Astrocyte (in vitro differentiated cells and primary cell): Measurements from ENCODE around the gene SMPD3. TPM values are rescaled to one million over a fixed set of nuclear protein-coding genes. Genes with fewer than 3 reads are reported as not detected.

ENCODE experiments used
- DNase-seq: peaks from one replicate; pipeline ENCODE4 v3.0.0-alpha.2; 2010; ENCODE audit warnings: low read depth
- FAIRE-seq: peaks from 2 replicates; lab custom pipeline; 2011; peaks lifted over from hg19 to GRCh38; lab: Jason Lieb, UNC
- H2AFZ ChIP-seq: 2 replicates; pipeline ENCODE4 v1.6.0; 2012; ENCODE audit warnings: low read depth, low read length, inconsistent platforms
- H3K27ac ChIP-seq: 2 replicates; pipeline ENCODE4 v1.5.1; 2011; ENCODE audit warnings: low read depth, low read length, inconsistent platforms
- H3K27me3 ChIP-seq: 2 replicates; pipeline ENCODE4 v1.6.0; 2011; ENCODE audit warnings: low read length, inconsistent platforms; ENCODE audit not compliant: insufficient read depth
- H3K36me3 ChIP-seq: 2 replicates; pipeline ENCODE4 v1.5.1; 2011; ENCODE audit warnings: low read length, inconsistent platforms; ENCODE audit not compliant: insufficient read depth
- H3K4me1 ChIP-seq: 2 replicates; pipeline ENCODE4 v1.5.1; 2011; ENCODE audit warnings: low read length, inconsistent platforms; ENCODE audit not compliant: insufficient read depth
- H3K4me2 ChIP-seq: 2 replicates; pipeline ENCODE4 v1.6.0; 2012; ENCODE audit warnings: low read length, inconsistent platforms
- H3K4me3 ChIP-seq: 2 replicates; pipeline ENCODE4 v1.5.1; 2011; ENCODE audit warnings: low read depth, mild to moderate bottlenecking, low read length, inconsistent platforms; ENCODE audit not compliant: insufficient read depth
- H3K79me2 ChIP-seq: 2 replicates; pipeline ENCODE4 v1.6.0; 2012; ENCODE audit warnings: mild to moderate bottlenecking, low read length, inconsistent platforms; ENCODE audit not compliant: insufficient read depth
- H3K9ac ChIP-seq: 2 replicates; pipeline ENCODE4 v1.6.0; 2012; ENCODE audit warnings: mild to moderate bottlenecking, low read length, inconsistent platforms
- H3K9me3 ChIP-seq: 2 replicates; pipeline ENCODE4 v1.5.1; 2012; ENCODE audit warnings: low read depth, mild to moderate bottlenecking, low read length, inconsistent platforms; ENCODE audit not compliant: insufficient read depth
- H4K20me1 ChIP-seq: 2 replicates; pipeline ENCODE4 v1.6.0; 2012; ENCODE audit warnings: low read length, inconsistent platforms; ENCODE audit not compliant: insufficient read depth
- H3K27ac Mint-ChIP-seq: one replicate; pipeline ENCODE4 v1.8.0; 2021; ENCODE audit warnings: mild to moderate bottlenecking, mixed read lengths; ENCODE audit not compliant: unreplicated experiment
- H3K27me3 Mint-ChIP-seq: one replicate; pipeline ENCODE4 v1.8.0; 2021; ENCODE audit warnings: low read depth, mixed read lengths; ENCODE audit not compliant: unreplicated experiment
- H3K36me3 Mint-ChIP-seq: one replicate; pipeline ENCODE4 v1.8.0; 2021; ENCODE audit warnings: low read depth, mixed read lengths; ENCODE audit not compliant: unreplicated experiment
- H3K4me1 Mint-ChIP-seq: one replicate; pipeline ENCODE4 v1.8.0; 2021; ENCODE audit warnings: low read depth, mixed read lengths; ENCODE audit not compliant: unreplicated experiment
- H3K4me3 Mint-ChIP-seq: one replicate; pipeline ENCODE4 v1.8.0; 2021; ENCODE audit warnings: mild to moderate bottlenecking, moderate library complexity, mixed read lengths; ENCODE audit not compliant: unreplicated experiment
- H3K9me3 Mint-ChIP-seq: one replicate; pipeline ENCODE4 v1.8.0; 2021; ENCODE audit warnings: mild to moderate bottlenecking, mixed read lengths; ENCODE audit not compliant: unreplicated experiment
- EZH2 ChIP-seq: IDR thresholded peaks from 2 replicates; pipeline ENCODE4 v1.6.1; 2012; ENCODE audit warnings: mild to moderate bottlenecking, low read length, inconsistent platforms; ENCODE audit not compliant: insufficient read depth
- total RNA-seq: library from RNA; stranded (reverse); gene quantifications from 2 replicates; pipeline ENCODE4 v1.2.1, GENCODE V29; 2021
- TF ChIP-seq, protein P1 (sequence below): IDR thresholded peaks from 2 replicates; pipeline ENCODE4 v1.5.1; 2011; ENCODE audit warnings: low read depth, mild to moderate bottlenecking, inconsistent platforms, low read length, moderate library complexity; ENCODE audit not compliant: insufficient read depth

SMPD3 gene
- total RNA-seq, 1 donor from 2014 or later = 0.25 TPM

DNA sequence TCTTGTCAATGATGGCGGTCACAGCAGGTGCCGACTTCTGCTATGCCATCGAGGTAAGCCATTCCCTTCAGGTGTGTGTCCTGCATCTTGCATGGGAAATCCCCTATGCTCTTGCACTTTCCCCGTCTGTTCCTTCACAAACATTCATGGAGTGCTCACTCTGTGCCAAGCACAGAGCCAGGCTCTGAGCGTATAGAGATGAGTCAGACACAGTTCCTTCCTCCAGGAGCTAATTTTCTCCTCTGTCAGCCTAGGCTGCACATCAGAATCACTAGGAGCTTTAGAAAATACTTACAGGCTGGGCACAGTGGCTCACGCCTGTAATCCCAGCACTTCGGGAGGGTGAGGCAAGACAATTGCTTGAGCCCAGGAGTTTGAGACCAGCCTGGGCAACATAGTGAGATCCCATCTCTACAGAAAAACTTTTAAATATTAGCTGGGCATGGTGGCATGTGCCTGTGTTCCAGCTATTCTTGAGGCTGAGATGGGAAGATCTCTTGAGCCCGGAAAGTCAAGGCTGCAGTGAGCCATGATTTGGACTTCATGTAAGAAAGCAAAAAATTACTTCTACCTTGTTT is 123.4 kb downstream of the SMPD3 start:
- H3K4me3 Mint-ChIP-seq = no peak overlapping the region
- no peak overlapping the region for H3K4me3 ChIP-seq
- FAIRE-seq (no peak), DNase-seq (no peak)
- no peak overlapping the region for H3K4me2 ChIP-seq
- H3K27ac Mint-ChIP-seq = no peak overlapping the region
- H3K9me3 ChIP-seq = no peaks in the 10 kb centered on the region
- H3K9ac ChIP-seq = no peak overlapping the region
- no peak for TF ChIP-seq EZH2
- TF ChIP-seq, protein P1, sequence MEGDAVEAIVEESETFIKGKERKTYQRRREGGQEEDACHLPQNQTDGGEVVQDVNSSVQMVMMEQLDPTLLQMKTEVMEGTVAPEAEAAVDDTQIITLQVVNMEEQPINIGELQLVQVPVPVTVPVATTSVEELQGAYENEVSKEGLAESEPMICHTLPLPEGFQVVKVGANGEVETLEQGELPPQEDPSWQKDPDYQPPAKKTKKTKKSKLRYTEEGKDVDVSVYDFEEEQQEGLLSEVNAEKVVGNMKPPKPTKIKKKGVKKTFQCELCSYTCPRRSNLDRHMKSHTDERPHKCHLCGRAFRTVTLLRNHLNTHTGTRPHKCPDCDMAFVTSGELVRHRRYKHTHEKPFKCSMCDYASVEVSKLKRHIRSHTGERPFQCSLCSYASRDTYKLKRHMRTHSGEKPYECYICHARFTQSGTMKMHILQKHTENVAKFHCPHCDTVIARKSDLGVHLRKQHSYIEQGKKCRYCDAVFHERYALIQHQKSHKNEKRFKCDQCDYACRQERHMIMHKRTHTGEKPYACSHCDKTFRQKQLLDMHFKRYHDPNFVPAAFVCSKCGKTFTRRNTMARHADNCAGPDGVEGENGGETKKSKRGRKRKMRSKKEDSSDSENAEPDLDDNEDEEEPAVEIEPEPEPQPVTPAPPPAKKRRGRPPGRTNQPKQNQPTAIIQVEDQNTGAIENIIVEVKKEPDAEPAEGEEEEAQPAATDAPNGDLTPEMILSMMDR = no peak
- peaks cover 3% of the 10 kb centered on the region for H3K4me1 Mint-ChIP-seq
- H3K36me3 ChIP-seq = peaks cover 6% of the 10 kb centered on the region
- H3K79me2 ChIP-seq = peaks cover under 1% of the 10 kb centered on the region
- no peaks in the 10 kb centered on the region for H3K27me3 ChIP-seq
- no peaks in the 10 kb centered on the region for H4K20me1 ChIP-seq
- no peak overlapping the region for H2AFZ ChIP-seq
- H3K36me3 Mint-ChIP-seq = peaks cover 15% of the 10 kb centered on the region
- no peaks in the 10 kb centered on the region for H3K9me3 Mint-ChIP-seq
- no peak overlapping the region for H3K27ac ChIP-seq
- peaks cover 5% of the 10 kb centered on the region for H3K4me1 ChIP-seq
- no peaks in the 10 kb centered on the region for H3K27me3 Mint-ChIP-seq

DNA sequence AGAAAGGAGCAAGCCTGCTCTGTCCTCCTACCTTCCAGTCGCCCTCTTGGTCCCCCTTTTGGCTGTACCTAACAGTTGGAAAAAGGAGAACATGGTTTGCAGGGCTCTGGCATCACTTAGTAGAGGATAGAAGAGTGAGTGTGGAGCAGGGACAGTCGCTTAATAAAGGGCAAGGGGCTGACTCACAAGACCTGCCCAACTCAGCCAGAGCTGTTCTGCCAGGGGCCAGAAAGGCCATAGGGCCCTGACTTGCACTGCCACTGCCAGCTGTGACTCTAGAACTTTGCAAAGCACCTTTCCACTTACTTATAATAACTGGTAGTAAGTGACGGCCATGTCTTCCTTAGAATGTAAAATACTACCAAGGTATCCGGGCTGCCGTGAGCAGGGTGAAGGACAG is 124.0 kb downstream of the SMPD3 start:
- H3K9me3 Mint-ChIP-seq = no peaks in the 10 kb centered on the region
- no peak overlapping the region for H3K4me3 Mint-ChIP-seq

DNA sequence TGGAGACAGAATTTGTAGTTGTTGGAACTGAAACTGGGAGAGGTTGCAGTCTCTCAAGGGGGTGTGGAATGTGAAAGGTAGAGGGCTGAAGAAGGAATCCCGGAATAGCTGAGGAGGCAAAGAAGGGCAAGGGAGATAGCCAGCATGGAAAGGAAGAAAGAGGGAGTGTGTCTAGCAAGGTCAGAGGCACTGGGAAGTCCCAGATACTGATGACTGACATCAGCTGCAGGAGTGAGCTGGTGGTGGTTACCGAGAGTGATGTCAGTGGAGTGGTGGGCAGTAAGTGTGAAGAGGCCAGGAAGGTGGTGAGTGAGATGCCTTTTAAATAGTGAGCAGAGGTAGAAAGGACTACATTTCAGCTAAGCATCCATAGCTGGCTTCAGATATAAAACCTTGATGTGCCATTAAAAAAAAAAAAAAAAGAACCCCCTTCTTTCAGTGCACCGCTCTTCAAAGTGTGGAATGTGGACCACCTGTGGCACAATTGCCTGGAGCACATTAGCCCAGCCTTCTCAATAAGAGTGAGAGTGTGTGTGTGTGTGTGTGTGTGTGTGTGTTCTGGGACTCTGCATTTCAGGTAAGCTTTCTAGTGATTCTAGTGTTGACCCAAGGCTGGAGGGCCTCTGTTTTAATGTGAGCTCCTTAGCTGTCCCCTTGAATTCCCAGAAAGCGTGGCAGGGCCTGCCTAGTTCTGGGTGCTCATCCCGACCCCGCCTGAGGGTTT is 129.0 kb downstream of the SMPD3 start:
- FAIRE-seq (no peak), DNase-seq (no peak)
- peaks cover 10% of the 10 kb centered on the region for H3K36me3 ChIP-seq
- H3K9ac ChIP-seq = no peak overlapping the region
- H3K79me2 ChIP-seq = peaks cover 6% of the 10 kb centered on the region
- Mint-ChIP-seq H3K27ac (no peak overlapping the region), H3K9me3 (no peaks in the 10 kb centered on the region), H3K36me3 (peaks cover 22% of the 10 kb centered on the region), H3K4me1 (peaks cover 7% of the 10 kb centered on the region), H3K27me3 (no peaks in the 10 kb centered on the region), H3K4me3 (no peak overlapping the region)
- H3K27me3 ChIP-seq = no peaks in the 10 kb centered on the region
- H3K9me3 ChIP-seq = no peaks in the 10 kb centered on the region
- no peak overlapping the region for H2AFZ ChIP-seq
- H4K20me1 ChIP-seq = peaks cover 14% of the 10 kb centered on the region
- no peaks in the 10 kb centered on the region for H3K4me1 ChIP-seq
- H3K27ac ChIP-seq = no peak overlapping the region
- H3K4me3 ChIP-seq = no peak overlapping the region
- no peak for TF ChIP-seq EZH2
- TF ChIP-seq, protein P1 = no peak
- H3K4me2 ChIP-seq = no peak overlapping the region

More for the DNA sequence above, 124.0 kb downstream of the SMPD3 start:
- no peak overlapping the region for H2AFZ ChIP-seq
- H3K36me3 Mint-ChIP-seq = peaks cover 15% of the 10 kb centered on the region
- H3K27ac Mint-ChIP-seq = no peak overlapping the region
- no peak overlapping the region for H3K4me2 ChIP-seq
- peaks cover 6% of the 10 kb centered on the region for H3K36me3 ChIP-seq
- DNase-seq (no peak), FAIRE-seq (no peak)
- H3K9me3 ChIP-seq = no peaks in the 10 kb centered on the region
- no peak overlapping the region for H3K27ac ChIP-seq
- peaks cover 3% of the 10 kb centered on the region for H4K20me1 ChIP-seq
- peaks cover 3% of the 10 kb centered on the region for H3K4me1 Mint-ChIP-seq
- peaks cover 3% of the 10 kb centered on the region for H3K79me2 ChIP-seq
- no peaks in the 10 kb centered on the region for H3K27me3 ChIP-seq
- no peak overlapping the region for H3K4me3 ChIP-seq
- no peaks in the 10 kb centered on the region for H3K27me3 Mint-ChIP-seq
- no peak for TF ChIP-seq EZH2
- H3K9ac ChIP-seq = no peak overlapping the region
- peaks cover 5% of the 10 kb centered on the region for H3K4me1 ChIP-seq
